Right ventricle myocardium inferior (tissue), 1 donor: Measurements from ENCODE around the gene LGMN. TPM values are rescaled to one million over a fixed set of nuclear protein-coding genes. Genes with fewer than 3 reads are reported as not detected.

Source experiments
- total RNA-seq: library from RNA; stranded (reverse); fragmentation: NEBNext Ultra II Directional; extraction: Animal tissue kit (Norgen Biotek cat#: 25700); gene quantifications from one replicate; pipeline ENCODE4 v1.2.1, GENCODE V29; 2021
- donor health status: DM: no; HTN: yes; CAD: no; lungs with severe emphysema.

LGMN gene
- total RNA-seq, 1 donor from 2014 or later: 122 TPM

Other genes starting within 250 kb of the LGMN start
- 13.0 TPM for gene RIN3, start 234.8 kb downstream of the LGMN start, total RNA-seq
- gene GOLGA5, start 45.7 kb upstream of the LGMN start, total RNA-seq: 18.9 TPM
- gene CHGA, start 174.5 kb upstream of the LGMN start, total RNA-seq: not detected